GM18517 (cell line): ENCODE data around the gene MYO9A.
"Not testable (repeated sequence)": the region's sequence is repeated elsewhere in the genome, so short reads cannot be mapped to it uniquely, and the experiment has no call there.

Experiments used
- ATAC-seq: cut with Tn5 transposase; IDR thresholded peaks from one replicate; pipeline ENCODE4 v1.9.1; 2021; ENCODE audit warnings: mild to moderate bottlenecking, moderate library complexity; ENCODE audit not compliant: unreplicated experiment

MYO9A gene

DNA sequence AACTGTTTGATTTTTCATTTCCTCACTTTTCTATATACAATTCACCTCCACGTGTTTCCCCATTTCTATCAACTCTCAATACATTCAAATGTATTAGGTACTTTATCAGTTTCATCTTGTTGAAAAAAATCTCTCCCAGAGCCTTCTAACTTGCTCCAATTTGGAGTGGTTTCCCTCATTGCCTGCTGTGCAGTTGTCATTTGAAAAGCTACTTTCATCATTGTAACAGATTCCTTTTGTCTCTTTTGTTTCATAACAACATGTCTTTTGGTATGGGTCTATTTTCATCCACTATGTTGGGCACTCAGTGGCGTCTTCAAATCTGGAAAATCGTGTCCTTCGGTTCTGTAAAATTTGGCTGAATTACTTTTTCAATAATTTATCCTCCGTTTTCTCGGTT lies 232.6 kb downstream of the MYO9A start:
- no peak for ATAC-seq

DNA sequence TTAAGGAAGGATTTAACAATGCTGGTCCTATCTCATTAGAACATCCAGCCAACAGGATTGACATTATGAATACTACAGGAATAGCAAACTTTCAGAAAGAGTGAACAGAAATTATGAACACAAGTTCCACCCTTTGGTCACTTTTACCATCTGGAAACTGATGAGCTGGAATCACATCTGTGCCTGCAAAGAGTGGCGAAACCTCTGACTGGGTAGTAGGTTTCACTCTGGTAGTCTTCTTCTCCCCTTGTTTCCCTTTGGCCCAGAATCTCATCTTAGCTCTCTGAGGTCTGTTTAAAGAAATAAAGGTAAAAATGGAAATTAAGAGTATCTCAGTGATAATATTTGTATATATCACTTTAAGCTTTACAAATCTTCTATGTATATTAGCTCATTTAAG lies 234.5 kb downstream of the MYO9A start:
- ATAC-seq = peak; percentile 80

DNA sequence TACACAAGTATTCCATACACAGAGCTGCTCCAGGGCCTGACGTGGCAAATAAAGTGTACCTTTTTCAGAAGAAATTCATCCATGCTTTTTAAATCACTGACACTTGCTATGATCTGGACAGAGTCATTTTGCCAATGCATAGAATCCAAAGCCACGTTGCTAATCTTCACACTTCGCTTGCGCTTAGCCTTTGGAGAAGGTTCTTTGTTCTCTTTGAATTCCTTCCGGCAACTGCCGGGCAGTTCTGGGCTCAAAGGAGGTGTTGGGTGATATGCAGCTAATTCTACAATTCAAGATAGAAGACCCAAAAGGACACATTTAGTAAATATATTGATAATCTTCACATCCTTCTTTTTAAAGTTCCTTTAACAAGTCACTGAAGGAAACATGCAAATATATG lies 237.7 kb downstream of the MYO9A start:
- no peak for ATAC-seq

DNA sequence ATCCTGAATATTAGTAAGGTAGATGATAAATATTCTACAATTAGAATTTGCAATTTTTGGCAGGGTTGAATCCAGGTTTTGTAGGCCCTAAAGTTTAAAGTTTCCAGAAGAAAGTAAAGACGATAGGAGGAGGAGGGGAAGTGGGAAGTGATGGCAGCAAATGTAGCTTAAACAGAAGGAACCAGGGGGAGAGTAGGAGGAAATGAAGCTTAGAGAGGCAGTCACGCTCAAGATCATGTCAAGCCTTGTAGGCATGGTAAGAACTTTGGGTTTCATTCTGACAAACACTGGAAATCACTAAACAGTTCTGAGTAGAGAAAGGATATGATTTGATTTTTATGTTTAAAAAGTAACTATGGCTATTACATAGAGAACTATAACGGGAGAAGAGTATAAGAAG lies 243.7 kb downstream of the MYO9A start:
- ATAC-seq = no peak

DNA sequence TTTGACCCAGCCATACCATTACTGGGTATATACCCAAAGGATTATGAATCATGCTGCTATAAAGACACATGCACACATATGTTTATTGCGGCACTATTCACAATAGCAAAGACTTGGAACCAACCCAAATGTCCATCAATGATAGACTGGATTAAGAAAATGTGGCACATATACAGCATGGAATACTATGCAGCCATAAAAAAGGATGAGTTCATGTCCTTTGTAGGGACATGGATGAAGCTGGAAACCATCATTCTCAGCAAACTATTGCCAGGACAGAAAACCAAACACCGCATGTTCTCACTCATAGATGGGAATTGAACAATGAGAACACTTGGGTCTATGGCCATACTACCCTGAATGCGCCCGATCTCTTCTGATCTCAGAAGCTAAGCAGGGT lies 259.7 kb downstream of the MYO9A start:
- ATAC-seq = not testable (repeated sequence)

DNA sequence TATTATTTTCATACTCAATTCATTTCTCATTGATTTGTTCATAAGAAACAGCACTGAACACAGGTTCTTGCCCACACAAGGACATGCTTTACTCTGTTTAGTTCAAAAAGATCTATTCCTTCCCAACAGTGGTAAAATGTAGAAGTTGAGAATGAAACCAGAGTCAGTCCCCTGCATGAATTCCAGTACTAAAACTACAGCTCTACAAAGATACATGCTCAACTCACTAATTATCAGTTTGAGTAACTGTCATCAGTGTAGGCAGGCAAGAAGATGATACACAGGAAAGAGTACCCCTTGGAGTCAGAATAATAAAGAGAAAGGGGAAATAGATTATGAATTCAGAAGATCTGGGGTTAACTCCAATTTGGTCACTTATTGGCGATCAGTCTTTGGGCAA lies 264.4 kb downstream of the MYO9A start:
- no peak for ATAC-seq

DNA sequence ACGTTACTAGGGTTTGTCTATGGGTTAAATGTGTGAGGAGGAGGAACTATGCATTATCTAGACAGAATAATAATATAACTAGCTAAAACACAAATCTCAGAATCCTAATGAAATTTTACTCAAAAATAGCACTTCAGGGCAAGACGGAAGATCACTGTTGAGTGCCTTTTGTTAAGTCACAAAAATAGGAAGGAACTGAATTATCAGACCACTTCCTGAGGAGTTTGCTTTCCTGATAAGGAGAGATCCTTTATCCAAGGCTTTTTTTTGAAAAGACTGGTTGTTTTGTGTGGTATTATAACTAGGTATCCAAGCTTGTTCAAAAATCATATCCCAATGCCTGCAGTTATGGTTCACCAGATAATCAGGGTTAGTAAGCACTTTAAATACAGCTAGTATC lies 273.0 kb downstream of the MYO9A start:
- no peak for ATAC-seq

DNA sequence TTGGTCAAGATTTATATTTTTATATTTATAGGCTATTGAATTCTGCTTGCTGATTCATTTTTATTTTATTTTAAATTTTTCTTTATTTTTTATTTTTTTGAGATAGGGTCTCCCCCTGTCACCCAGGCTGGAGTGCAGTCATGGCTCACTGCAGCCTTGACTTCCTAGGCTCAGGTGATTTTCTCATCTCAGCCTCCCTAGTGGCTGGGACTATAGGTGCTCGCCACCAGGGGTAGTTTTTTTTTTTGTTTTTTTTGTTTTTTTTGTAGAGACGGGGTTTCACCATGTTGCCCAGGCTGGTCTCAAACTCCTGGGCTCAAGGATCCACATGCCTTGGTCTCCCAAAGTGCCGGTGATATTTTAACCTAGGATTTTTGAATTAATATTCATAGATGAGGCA lies 276.4 kb downstream of the MYO9A start:
- ATAC-seq = no peak

DNA sequence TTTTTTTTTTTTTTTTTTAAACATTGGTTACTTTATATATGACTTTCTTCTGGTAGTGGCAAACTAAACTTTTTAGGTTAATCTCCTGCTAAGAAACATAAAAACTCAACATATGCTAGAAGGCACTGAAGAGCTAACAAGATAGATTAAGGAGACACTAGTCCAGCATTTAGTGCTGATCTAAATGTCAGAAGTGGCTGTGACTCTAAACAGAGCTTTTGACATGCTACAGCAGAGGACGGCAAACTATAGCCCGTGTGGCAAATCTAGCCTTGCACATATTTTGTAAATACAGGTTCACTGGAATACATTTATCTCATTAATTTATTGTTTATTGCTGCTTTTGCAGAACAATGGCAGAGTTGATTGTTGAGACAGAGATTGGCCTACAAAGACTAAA lies 287.0 kb downstream of the MYO9A start:
- ATAC-seq = no peak

DNA sequence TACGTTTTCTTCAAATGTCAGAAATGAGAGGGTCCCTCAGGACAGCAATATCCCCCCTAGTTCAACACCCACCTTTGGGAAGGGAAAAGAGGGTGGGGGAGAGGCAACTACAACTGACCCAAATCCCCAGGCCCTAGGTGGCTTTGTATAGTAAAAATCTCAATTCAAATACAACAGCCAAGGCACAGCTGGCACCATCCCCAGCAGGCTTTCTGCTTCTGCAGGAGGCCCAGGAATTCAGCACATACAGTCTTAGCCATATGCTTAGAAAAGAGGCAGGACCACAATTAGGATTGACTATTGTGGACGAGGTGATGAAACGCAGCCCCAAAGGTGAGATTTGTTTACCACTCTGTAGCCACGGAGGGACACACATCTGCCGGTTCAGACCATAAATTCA lies 291.8 kb downstream of the MYO9A start:
- ATAC-seq = no peak

DNA sequence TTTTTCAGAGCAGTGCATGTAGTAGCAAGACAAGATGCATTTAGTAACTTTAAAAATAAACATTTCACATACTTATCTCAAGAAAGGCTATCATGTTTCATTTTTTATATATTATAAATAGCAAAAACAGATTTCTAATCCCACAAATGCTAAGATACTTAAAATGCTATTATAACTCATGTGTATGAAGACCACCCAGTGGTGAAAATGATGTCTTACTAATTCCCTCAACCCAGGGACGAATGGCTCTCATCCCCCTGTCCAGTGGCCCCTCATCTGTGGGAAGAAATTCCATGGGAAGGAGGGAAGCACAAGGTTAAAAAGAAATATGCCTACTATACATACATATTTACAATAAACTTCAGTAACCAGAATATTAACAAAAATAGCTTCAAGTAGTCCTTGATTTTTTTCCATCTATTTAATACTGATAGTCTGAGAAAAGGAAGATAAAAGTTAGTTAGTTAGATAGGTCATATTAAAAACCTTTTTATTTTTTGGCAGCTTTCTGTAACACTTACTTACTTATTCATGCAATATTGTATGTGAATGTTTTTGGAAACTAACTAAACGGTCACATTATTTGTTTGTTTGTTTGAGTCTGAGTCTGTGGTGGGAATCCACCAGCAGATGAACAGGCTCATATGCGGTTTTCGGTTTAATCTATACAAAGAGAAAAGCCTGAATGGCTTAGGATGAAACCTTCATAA lies 292.8 kb downstream of the MYO9A start:
- no peak for ATAC-seq

DNA sequence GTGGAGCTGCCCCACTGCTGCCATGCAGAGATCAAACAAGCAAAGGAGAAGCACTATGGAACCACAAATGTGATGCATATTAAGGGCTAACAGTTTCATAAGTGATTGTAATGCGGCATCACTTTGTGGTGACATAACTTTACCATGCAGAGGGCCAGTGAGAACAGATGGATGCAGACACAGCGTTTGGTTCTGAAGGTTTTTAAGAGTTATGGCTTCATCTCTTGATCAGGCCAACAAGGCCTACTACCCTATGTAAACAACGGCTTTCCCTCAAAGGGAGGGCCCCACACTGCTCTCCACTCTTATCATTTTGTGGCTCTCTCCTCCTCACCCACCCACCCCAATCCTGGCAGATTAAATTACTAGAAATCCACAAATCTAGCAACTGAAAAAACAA lies 294.1 kb downstream of the MYO9A start:
- ATAC-seq = no peak

DNA sequence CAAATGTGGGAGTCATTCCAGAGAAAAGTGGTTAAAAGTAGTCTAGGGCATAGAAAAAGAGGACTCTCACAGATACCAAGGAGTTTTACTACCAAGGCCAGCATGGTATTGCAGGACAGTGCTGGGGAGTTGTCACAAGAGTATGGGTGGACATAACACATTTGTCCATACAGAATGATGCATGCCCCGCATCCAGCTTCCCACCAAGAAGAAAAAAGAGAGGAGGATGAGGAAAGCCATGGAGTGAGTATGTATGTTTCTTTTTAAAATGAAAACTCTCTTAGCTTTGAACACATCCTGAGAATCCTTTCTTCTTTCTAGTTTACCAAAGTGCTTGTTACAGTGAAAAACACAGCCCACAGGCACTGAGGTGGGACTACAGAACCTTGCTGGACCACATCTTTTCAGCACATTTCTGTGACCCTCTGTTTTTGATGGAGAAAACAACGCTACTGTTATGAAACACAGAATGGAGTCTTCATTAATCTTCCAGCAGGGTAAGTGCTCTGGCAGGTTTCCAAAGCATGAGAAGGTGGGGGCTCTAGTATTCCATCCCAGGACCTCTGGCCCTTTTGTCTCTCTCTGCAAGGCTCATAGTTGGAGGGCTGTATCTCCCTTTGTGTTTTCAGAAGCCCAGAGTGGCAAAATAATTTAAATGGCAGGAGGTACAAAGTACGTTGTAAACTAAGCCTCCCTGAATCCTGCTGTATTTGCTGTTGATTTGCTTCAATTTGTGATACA lies 294.9 kb downstream of the MYO9A start:
- no peak for ATAC-seq

DNA sequence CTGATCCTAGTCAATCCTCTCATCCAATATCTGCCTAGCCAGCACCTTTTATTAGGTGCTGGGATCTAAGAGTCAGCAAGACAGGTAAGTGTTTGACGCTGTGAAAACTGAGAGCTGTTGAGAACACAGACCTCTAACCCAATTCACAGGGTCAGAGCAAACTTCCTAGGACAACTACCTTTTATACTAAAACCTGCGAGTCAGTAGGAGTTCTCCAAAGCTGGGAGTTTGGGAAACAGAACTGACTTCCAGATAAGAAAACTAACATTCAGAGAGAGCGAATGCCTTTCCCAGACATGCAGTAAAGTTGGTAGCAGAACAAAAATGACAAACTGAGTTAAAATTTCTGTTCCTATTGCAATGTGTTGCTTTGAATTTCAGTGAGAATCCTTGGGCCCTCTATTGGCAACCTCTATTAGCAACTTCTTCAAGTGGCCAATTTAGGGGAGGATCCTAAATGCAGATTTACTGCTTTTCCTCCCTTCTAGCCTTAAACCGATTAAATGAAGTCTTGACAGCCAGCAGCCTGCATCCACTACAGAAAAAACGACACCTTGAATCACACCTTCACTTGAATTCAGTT lies 296.3 kb downstream of the MYO9A start:
- no peak for ATAC-seq

DNA sequence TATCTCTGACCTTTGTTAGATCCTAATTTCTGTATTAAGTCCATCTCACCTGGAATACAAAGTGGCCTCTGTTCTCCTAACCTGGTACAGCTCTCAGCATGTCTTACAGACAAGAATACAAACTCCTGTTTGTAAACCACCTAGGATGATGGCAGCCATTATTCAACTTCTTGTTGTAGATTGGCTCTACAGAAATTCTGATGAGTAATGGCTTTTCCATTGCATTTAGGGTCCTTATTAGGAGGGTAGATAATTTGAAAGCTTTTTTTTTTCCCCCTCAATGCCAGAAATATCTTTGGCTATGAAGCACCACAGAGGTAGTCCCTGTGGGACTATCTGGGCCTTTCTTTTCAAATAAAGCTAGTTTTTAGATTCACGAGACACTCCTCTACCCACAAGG lies 297.8 kb downstream of the MYO9A start:
- no peak for ATAC-seq

DNA sequence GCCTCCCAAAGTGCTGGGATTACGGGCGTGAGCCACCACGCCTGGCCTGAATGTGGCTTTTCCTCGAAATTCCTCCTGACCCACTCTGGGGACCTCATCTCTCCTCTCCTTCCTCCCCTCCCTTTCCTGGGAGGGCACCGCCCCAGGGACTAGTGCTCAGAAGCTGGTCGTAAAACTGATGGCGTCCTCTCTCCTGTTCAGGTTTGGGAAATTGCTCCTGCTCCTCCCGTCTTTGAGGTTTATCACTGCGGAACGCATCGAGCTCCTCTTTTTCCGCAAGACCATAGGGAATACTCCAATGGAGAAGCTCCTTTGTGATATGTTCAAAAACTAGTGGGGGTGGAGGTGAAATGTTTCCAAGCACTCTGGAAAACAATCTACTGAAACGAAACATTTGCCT lies 300.6 kb downstream of the MYO9A start:
- ATAC-seq = no peak

DNA sequence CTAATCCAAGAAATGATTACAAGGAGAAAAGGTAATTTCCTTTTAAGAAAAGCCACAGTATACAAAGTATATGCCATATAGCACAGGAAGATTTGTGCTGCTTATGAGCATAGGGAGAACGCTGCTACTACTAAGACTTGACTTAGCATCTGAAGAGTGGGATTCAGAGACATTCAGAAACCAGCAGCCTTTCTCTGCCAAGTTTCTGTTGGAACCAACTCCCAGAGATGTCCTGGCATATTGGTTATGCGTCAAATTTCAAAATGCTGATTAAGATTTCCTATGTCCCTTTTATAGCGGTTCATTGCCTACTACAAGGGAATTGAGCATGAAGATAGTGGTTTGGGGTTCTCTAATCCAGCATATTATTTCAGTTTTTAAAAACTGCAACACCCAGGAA lies 302.6 kb downstream of the MYO9A start:
- ATAC-seq = no peak

DNA sequence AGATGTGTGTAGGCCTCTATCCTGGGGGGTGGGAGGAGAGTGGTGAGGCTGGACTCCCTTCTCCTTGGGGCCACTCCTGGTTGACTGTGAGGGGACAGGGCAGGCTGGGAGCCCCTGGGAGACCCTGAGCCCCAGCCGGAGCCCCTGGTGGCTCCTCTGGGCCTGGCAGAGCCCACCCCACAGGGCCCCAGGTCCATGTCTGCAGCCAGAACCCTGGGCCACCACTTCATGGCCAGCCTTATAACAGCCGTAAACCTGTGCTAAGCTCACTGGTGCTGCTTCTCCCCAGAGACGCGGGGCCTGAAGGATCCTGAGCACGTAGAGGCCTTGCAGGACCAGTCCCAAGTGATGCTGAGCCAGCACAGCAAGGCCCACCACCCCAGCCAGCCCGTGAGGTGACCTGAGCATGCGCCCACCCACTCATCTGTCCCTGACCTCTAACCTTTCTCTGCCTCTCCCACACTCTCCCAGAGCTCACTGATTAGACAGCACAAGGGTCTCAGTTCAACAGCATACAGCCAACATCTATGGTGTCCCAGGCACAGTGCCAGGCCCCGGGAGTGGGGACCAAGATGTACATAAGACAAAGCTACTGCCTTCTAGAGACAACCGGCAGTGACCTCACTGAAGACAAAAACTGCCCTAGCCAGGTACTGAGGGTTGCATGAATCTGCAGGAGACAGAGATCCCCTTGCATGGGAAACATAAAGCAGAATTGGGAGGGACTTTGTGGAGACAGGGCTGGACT lies 304.1 kb downstream of the MYO9A start:
- ATAC-seq = no peak

DNA sequence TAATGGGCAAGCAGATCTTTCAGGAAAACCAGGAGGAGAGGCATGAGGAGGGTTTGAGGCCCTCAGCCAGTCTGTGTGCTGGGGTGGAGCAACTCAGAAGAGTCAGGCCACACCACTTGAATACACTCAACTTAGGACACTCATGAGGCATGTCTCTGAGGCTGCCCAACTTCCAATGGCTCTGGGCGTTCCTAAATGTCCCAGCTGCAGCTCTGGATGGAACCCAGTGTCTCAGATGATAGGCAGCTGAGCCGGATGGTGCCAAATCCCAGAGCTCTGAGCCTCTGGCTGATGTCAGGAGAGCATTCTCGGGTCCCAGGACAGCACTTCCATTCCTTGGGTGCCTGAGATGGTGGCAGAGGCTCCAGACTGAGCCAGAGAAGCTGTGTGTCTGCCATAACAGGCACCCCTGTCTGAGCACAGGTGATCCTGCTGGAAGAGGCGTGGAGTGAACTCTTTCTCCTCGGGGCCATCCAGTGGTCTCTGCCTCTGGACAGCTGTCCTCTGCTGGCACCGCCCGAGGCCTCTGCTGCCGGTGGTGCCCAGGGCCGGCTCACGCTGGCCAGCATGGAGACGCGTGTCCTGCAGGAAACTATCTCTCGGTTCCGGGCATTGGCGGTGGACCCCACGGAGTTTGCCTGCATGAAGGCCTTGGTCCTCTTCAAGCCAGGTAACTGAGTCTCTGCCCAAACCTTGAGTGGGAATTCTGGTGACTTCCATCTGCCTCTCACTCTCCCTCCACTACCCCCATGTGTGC lies 304.8 kb downstream of the MYO9A start:
- no peak for ATAC-seq

DNA sequence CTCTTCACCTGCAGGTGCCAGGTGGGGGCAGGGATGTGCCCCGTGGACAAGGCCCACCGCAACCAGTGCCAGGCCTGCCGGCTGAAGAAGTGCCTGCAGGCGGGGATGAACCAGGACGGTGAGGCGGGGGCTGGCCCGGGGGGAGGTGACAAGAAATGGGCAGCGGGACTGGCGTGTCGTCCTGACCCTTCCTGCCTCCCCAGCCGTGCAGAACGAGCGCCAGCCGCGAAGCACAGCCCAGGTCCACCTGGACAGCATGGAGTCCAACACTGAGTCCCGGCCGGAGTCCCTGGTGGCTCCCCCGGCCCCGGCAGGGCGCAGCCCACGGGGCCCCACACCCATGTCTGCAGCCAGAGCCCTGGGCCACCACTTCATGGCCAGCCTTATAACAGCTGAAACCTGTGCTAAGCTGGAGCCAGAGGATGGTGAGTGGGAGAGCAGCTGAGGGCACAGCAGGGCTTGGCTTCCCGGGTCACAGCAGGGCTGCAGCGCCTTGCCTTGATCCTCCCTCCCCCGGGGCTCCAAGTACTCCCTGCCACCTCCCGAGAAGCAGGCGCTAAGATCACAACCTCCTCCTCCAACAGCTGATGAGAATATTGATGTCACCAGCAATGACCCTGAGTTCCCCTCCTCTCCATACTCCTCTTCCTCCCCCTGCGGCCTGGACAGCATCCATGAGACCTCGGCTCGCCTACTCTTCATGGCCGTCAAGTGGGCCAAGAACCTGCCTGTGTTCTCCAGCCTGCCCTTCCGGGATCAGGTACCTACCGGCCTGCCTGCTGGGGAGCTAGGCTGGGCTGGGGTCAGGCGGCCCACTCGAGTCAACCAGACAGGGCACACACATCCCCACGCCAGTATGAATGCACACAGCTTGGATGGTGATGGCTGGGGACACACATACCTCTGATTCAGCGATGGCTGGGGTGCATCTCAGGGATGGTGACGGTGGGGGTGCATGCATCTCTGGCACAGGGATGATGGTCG lies 305.9 kb downstream of the MYO9A start:
- no peak for ATAC-seq
